CD14-positive monocyte (primary cell): ENCODE measurements around the gene SERPINA12. TPM values are rescaled to one million over a fixed set of nuclear protein-coding genes. Genes with fewer than 3 reads are reported as not detected.

Experiments used
- DNase-seq, 3 donors: peaks; one replicate each; pipeline ENCODE4 v3.0.0-alpha.2; 2011 to 2022
- H2AFZ ChIP-seq: 2 replicates; pipeline ENCODE4 v1.6.0; 2012; ENCODE audit warnings: mild to moderate bottlenecking, low read depth, low read length, inconsistent platforms; ENCODE audit not compliant: insufficient read depth, poor library complexity, severe bottlenecking
- H3K27ac ChIP-seq, 2 donors: 1 replicate in 1 of 2; 2 replicates in 1 of 2; pipeline ENCODE4 v1.5.1; 2012 to 2013; ENCODE audit warnings: low read length in 2 of 2, control low read depth in 1 of 2, inconsistent platforms in 1 of 2, low read depth in 1 of 2, mild to moderate bottlenecking in 1 of 2
- H3K27me3 ChIP-seq, 2 donors: one replicate each; pipeline versions ENCODE4 v1.6.0 to v1.6.1; 2011 to 2013; ENCODE audit warnings: low read length in 2 of 2; ENCODE audit not compliant: control insufficient read depth in 2 of 2, insufficient read depth in 2 of 2
- H3K36me3 ChIP-seq, 2 donors: replicated peaks in 1 of 2; 1 replicate in 1 of 2; 2 replicates in 1 of 2; pipeline versions ENCODE4 v1.5.1 to v1.6.1; 2012 to 2013; ENCODE audit warnings: low read length in 2 of 2, control low read depth in 1 of 2, inconsistent platforms in 1 of 2, mild to moderate bottlenecking in 1 of 2; ENCODE audit not compliant: insufficient read depth in 2 of 2, control insufficient read depth in 1 of 2
- H3K4me1 ChIP-seq, 2 donors: 1 replicate in 1 of 2; 2 replicates in 1 of 2; pipeline versions ENCODE4 v1.5.1 to v1.6.1; 2012 to 2013; ENCODE audit warnings: low read length in 2 of 2, control low read depth in 1 of 2, inconsistent platforms in 1 of 2, mild to moderate bottlenecking in 1 of 2, moderate library complexity in 1 of 2; ENCODE audit not compliant: insufficient read depth in 2 of 2, control insufficient read depth in 1 of 2
- H3K4me2 ChIP-seq: replicated peaks from 2 replicates; pipeline ENCODE3; 2012; ENCODE audit warnings: low read length, moderate library complexity, mild to moderate bottlenecking; ENCODE audit not compliant: poor library complexity, severe bottlenecking; ENCODE audit errors: extremely low read depth
- H3K4me3 ChIP-seq, 3 experiments: fragments of 200-600 bp in 1 of 3; sonication (generic) in 1 of 3; replicated peaks in 1 of 3; 1 replicate in 2 of 3; 2 replicates in 1 of 3; pipeline ENCODE4 v1.5.1; 2011 to 2013; ENCODE audit warnings: low read length in 3 of 3, mild to moderate bottlenecking in 3 of 3, control low read depth in 2 of 3, low read depth in 2 of 3, inconsistent platforms in 1 of 3, moderate library complexity in 1 of 3
- H3K79me2 ChIP-seq: 2 replicates; pipeline ENCODE4 v1.6.0; 2012; ENCODE audit warnings: mild to moderate bottlenecking, control low read depth, inconsistent platforms, low read length, moderate library complexity; ENCODE audit not compliant: insufficient read depth
- H3K9ac ChIP-seq: 2 replicates; pipeline ENCODE4 v1.6.0; 2017; ENCODE audit warnings: low read length, mild to moderate bottlenecking; ENCODE audit not compliant: insufficient read depth, poor library complexity, severe bottlenecking
- H3K9me3 ChIP-seq, 2 donors: replicated peaks in 1 of 2; 1 replicate in 1 of 2; 2 replicates in 1 of 2; pipeline versions ENCODE4 v1.5.1 to v1.6.1; 2012 to 2013; ENCODE audit warnings: low read length in 2 of 2, control low read depth in 1 of 2; ENCODE audit not compliant: control insufficient read depth in 1 of 2, insufficient read depth in 1 of 2
- H4K20me1 ChIP-seq: 2 replicates; pipeline ENCODE4 v1.6.0; 2012; ENCODE audit warnings: mild to moderate bottlenecking, low read length, control low read depth, moderate library complexity; ENCODE audit not compliant: insufficient read depth
- H3K27ac Mint-ChIP-seq, 7 donors: one replicate each; pipeline ENCODE4 v1.8.0; 2020; ENCODE audit warnings: mild to moderate bottlenecking in 7 of 7, mixed read lengths in 7 of 7, moderate library complexity in 6 of 7, inconsistent platforms in 2 of 7
- H3K27me3 Mint-ChIP-seq, 3 donors: one replicate each; pipeline ENCODE4 v1.8.0; 2021 to 2022; ENCODE audit warnings: low read depth in 3 of 3, mild to moderate bottlenecking in 3 of 3, mixed read lengths in 3 of 3, moderate library complexity in 3 of 3, inconsistent platforms in 1 of 3
- H3K36me3 Mint-ChIP-seq, 2 donors: one replicate each; pipeline ENCODE4 v1.8.0; 2020; ENCODE audit warnings: mixed read lengths in 2 of 2, inconsistent platforms in 1 of 2, mild to moderate bottlenecking in 1 of 2
- H3K4me1 Mint-ChIP-seq: one replicate; pipeline ENCODE4 v1.8.0; 2020; ENCODE audit warnings: mild to moderate bottlenecking, mixed read lengths
- H3K4me3 Mint-ChIP-seq, 2 donors: one replicate each; pipeline ENCODE4 v1.8.0; 2020; ENCODE audit warnings: mild to moderate bottlenecking in 2 of 2, mixed read lengths in 2 of 2, moderate library complexity in 1 of 2
- H3K9me3 Mint-ChIP-seq, 7 donors: one replicate each; pipeline ENCODE4 v1.8.0; 2020 to 2022; ENCODE audit warnings: mixed read lengths in 7 of 7, mild to moderate bottlenecking in 6 of 7, moderate library complexity in 6 of 7, inconsistent platforms in 2 of 7
- WGBS: methylation state at CpG from one replicate; pipeline ENCODE4 v1.1.5; 2013; ENCODE audit warnings: missing lambda C conversion rate; ENCODE audit not compliant: insufficient coverage; 5-methylcytosine and 5-hydroxymethylcytosine counted together
- intact Hi-C, 2 donors: fragments of 100-400 bp; cut with micrococcal nuclease; formaldehyde crosslinking; loops; one replicate each; pipeline versions ENCODE4 v1.15.0 to v1.15.1; 2023
- polyA plus RNA-seq, 3 donors: library from polyadenylated mRNA; depleted of rRNA in 1 of 3; unstranded in 2 of 3; stranded (reverse) in 1 of 3; fragments of 300-500 nt in 2 of 3; fragments of >200 nt in 1 of 3; fragmentation: Illumina TruSeq in 2 of 3; gene quantifications; 1 replicate in 2 of 3; 2 replicates in 1 of 3; pipeline ENCODE4 v1.2.3, GENCODE V29; 2012 to 2021
- TF ChIP-seq, protein P1 (sequence below): fragments of 200-600 bp; IDR thresholded peaks from one replicate; pipeline ENCODE4 v1.8.0; 2022; ENCODE audit warnings: antibody characterized with exemption, mild to moderate bottlenecking

SERPINA12 gene
- polyA plus RNA-seq, 3 donors = not detected

DNA sequence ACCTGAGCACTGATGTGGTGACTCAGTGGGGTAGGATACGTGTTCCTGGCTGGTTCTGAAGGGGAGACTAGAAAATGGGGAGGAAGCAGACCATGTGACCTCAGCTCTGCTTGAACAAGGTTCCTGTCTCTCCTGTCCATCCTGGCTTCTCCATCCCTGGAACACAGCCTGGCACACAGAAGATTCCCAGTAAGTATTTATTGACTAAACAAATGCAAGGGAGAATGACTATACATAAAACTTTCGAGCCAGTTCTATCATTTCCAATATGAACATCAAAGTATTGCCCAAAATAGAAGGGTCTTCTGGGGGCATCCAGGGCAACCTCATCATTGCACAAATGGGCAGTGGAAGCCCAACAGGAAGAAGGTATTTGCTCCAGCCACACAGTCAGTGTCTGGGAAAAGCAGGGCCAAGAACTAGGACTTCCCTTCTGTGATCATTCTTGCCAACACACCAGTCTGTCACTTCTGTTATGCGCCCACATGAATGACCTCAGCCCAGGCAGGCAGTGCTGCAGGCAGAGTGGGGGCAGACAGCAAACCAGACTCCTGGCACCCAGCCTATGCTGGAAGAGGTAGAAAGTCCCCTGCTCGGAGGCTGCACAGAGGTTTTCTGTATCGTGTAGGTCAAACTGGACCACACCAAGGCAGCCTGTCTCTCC is 27.7 kb downstream of the SERPINA12 start:
- peaks cover 10 to 23% (median 16%) of the 10 kb centered on the region in 7 donors for H3K9me3 Mint-ChIP-seq
- H3K27me3 Mint-ChIP-seq = peaks cover 0 to 10% (median 7%) of the 10 kb centered on the region in 3 donors
- Histone ChIP-seq H3K79me2 (no peaks in the 10 kb centered on the region), H3K36me3 (no peaks in the 10 kb centered on the region), H3K9me3 (peaks cover 9 to 19% of the 10 kb centered on the region in 2 donors), H3K9ac (no peak overlapping the region), H2AFZ (no peak overlapping the region), H3K27ac (no peak overlapping the region), H3K4me2 (no peak overlapping the region), H4K20me1 (no peaks in the 10 kb centered on the region), H3K4me1 (no peaks in the 10 kb centered on the region), H3K27me3 (peaks cover 0 to 1% of the 10 kb centered on the region in 2 donors), H3K4me3 (no peak overlapping the region)
- intact Hi-C loops = no loop called here
- DNase-seq = no peak
- no peaks in the 10 kb centered on the region for H3K36me3 Mint-ChIP-seq
- WGBS = 78% methylated on average over 4 of the region's 5 CpGs
- no peak overlapping the region for H3K27ac Mint-ChIP-seq
- H3K4me3 Mint-ChIP-seq = no peak overlapping the region
- H3K4me1 Mint-ChIP-seq = peaks cover 3% of the 10 kb centered on the region
- TF ChIP-seq, protein P1, sequence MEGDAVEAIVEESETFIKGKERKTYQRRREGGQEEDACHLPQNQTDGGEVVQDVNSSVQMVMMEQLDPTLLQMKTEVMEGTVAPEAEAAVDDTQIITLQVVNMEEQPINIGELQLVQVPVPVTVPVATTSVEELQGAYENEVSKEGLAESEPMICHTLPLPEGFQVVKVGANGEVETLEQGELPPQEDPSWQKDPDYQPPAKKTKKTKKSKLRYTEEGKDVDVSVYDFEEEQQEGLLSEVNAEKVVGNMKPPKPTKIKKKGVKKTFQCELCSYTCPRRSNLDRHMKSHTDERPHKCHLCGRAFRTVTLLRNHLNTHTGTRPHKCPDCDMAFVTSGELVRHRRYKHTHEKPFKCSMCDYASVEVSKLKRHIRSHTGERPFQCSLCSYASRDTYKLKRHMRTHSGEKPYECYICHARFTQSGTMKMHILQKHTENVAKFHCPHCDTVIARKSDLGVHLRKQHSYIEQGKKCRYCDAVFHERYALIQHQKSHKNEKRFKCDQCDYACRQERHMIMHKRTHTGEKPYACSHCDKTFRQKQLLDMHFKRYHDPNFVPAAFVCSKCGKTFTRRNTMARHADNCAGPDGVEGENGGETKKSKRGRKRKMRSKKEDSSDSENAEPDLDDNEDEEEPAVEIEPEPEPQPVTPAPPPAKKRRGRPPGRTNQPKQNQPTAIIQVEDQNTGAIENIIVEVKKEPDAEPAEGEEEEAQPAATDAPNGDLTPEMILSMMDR = no peak

DNA sequence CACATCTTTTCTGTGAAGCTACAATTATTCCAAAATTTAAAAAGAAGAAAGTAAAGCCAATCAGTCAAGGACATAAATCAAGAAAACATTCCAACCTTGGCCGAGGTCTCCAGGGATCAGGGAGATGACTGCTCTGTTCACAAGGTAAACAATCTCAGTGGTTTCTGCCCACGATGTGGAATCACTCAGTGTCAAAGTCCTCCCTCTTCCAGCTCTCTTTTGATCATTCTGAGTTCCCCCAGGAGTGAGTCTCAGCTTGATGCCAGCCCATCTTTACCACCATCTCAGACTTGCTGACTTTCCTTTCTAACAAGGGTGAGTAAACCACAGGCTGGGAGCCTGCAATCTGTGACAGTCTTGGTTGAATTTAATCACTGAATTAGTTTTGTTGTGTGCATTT is 28.5 kb downstream of the SERPINA12 start:
- Histone ChIP-seq H3K9ac (no peak overlapping the region), H3K4me2 (no peak overlapping the region), H3K4me3 (no peak overlapping the region), H3K27me3 (no peaks in the 10 kb centered on the region), H3K4me1 (no peaks in the 10 kb centered on the region), H3K36me3 (no peaks in the 10 kb centered on the region), H3K79me2 (no peaks in the 10 kb centered on the region), H3K9me3 (peaks cover 9 to 19% of the 10 kb centered on the region in 2 donors), H4K20me1 (no peaks in the 10 kb centered on the region), H3K27ac (no peak overlapping the region), H2AFZ (no peak overlapping the region)
- WGBS = 65% methylated on average over 2 of the region's 2 CpGs
- Mint-ChIP-seq H3K27ac (no peak overlapping the region), H3K27me3 (peaks cover 0 to 7% (median 5%) of the 10 kb centered on the region in 3 donors), H3K36me3 (no peaks in the 10 kb centered on the region), H3K9me3 (peaks cover 10 to 23% (median 16%) of the 10 kb centered on the region in 7 donors), H3K4me1 (no peaks in the 10 kb centered on the region), H3K4me3 (no peak overlapping the region)
- intact Hi-C loops = no loop called here
- TF ChIP-seq, protein P1 = no peak
- no peak for DNase-seq
